HepG2 (cell line): ENCODE results near the gene PRDM10. TPM values are rescaled to one million over a fixed set of nuclear protein-coding genes. Genes with fewer than 3 reads are reported as not detected.

Experiments
- ETV6 ChIP-seq: sonication (generic); formaldehyde crosslinking; conservative IDR thresholded peaks from 2 replicates; pipeline ENCODE4 v1.4.0; 2020; ENCODE audit warnings: missing genetic modification reagents
- HNRNPK ChIP-seq: fragments of 200-400 bp; formaldehyde crosslinking; IDR thresholded peaks from 2 replicates; pipeline ENCODE4 v1.6.1; 2018; ENCODE audit warnings: low read length, low read depth, moderate library complexity, mild to moderate bottlenecking; ENCODE audit not compliant: poor library complexity, severe bottlenecking
- HOXA9 ChIP-seq: sonication (generic); formaldehyde crosslinking; IDR thresholded peaks from 2 replicates; pipeline ENCODE4 v1.8.1; 2022; ENCODE audit warnings: missing genetic modification reagents, mild to moderate bottlenecking, moderate library complexity, borderline replicate concordance
- KLF11 ChIP-seq: IDR thresholded peaks from 2 replicates; pipeline ENCODE4 v1.6.1; 2016; ENCODE audit warnings: missing compliant biosample characterization
- POLR2AphosphoS5 ChIP-seq: IDR thresholded peaks from 2 replicates; pipeline ENCODE4 v1.6.1; 2012; ENCODE audit warnings: low read depth, low read length
- ZNF34 ChIP-seq: sonication (generic); formaldehyde crosslinking; IDR thresholded peaks from 2 replicates; pipeline ENCODE4 v1.4.0; 2020; ENCODE audit warnings: mild to moderate bottlenecking, missing genetic modification reagents, borderline replicate concordance
- ZNF460 ChIP-seq: sonication (generic); formaldehyde crosslinking; IDR thresholded peaks from 2 replicates; pipeline ENCODE4 v1.5.1; 2020; ENCODE audit warnings: missing genetic modification reagents, mild to moderate bottlenecking, borderline replicate concordance
- ZNF546 ChIP-seq: sonication (generic); formaldehyde crosslinking; conservative IDR thresholded peaks from 2 replicates; pipeline ENCODE4 v1.8.1; 2023; ENCODE audit warnings: mild to moderate bottlenecking, missing genetic modification reagents
- ZNF746 ChIP-seq: sonication (generic); formaldehyde crosslinking; IDR thresholded peaks from 2 replicates; pipeline ENCODE4 v1.8.0; 2022; ENCODE audit warnings: mild to moderate bottlenecking, missing genetic modification reagents
- ZNF816 ChIP-seq: sonication (generic); formaldehyde crosslinking; IDR thresholded peaks from 2 replicates; pipeline ENCODE4 v1.8.0; 2022; ENCODE audit warnings: missing genetic modification reagents, mild to moderate bottlenecking, borderline replicate concordance
- ZSCAN22 ChIP-seq: sonication (generic); formaldehyde crosslinking; IDR thresholded peaks from 2 replicates; pipeline ENCODE4 v1.4.0; 2020; ENCODE audit warnings: mild to moderate bottlenecking, missing genetic modification reagents
- polyA plus RNA-seq, 8 experiments: library from polyadenylated mRNA; depleted of rRNA in 3 of 8; stranded (reverse) in 7 of 8; unstranded in 1 of 8; fragments of >200 nt; fragmentation: Illumina TruSeq in 4 of 8; extraction: Trizol in 4 of 8; gene quantifications; 2 replicates each; pipeline versions ENCODE4 v1.2.1 to v1.2.3, GENCODE V29; 2011 to 2016; ENCODE audit warnings: low read depth in 4 of 8, missing spikeins in 1 of 8, mixed read lengths in 1 of 8; ENCODE audit not compliant: insufficient read depth in 1 of 8
- total RNA-seq, 5 experiments: library from RNA; depleted of rRNA; stranded (reverse); fragments of >200 nt; fragmentation: Illumina TruSeq; extraction: Trizol; gene quantifications; 2 replicates each; pipeline ENCODE4 v1.2.3, GENCODE V29; 2016; ENCODE audit warnings: low read depth in 1 of 5
- TF ChIP-seq, protein P1 (sequence below), 2 experiments: sonication (generic) in 1 of 2; formaldehyde crosslinking in 1 of 2; IDR thresholded peaks; 2 replicates each; pipeline versions ENCODE4 v1.5.1 to v1.6.1; 2011 to 2020; ENCODE audit warnings: borderline replicate concordance in 1 of 2, low read depth in 1 of 2, low read length in 1 of 2, mild to moderate bottlenecking in 1 of 2, missing genetic modification reagents in 1 of 2, moderate library complexity in 1 of 2
- TF ChIP-seq, protein P2 (sequence below): sonication (generic); formaldehyde crosslinking; conservative IDR thresholded peaks from 2 replicates; pipeline ENCODE4 v1.4.0; 2020; ENCODE audit warnings: missing genetic modification reagents
- TF ChIP-seq, protein P3 (sequence below): sonication (generic); formaldehyde crosslinking; IDR thresholded peaks from 2 replicates; pipeline ENCODE4 v1.4.0; 2020; ENCODE audit warnings: missing genetic modification reagents
- TF ChIP-seq, protein P4 (sequence below): sonication (generic); formaldehyde crosslinking; IDR thresholded peaks from 2 replicates; pipeline ENCODE4 v1.8.1; 2023; ENCODE audit warnings: mild to moderate bottlenecking, moderate library complexity, missing genetic modification reagents
- TF ChIP-seq, protein P5 (sequence below): sonication (generic); formaldehyde crosslinking; conservative IDR thresholded peaks from 2 replicates; pipeline ENCODE4 v1.4.0; 2020; ENCODE audit warnings: missing genetic modification reagents

The PRDM10 gene
- total and polyA plus RNA-seq, 2 of the 13 experiments (the other 11 are each of a cell fraction or from before 2014, with no cell fraction given): 5.7 to 5.8 TPM

DNA sequence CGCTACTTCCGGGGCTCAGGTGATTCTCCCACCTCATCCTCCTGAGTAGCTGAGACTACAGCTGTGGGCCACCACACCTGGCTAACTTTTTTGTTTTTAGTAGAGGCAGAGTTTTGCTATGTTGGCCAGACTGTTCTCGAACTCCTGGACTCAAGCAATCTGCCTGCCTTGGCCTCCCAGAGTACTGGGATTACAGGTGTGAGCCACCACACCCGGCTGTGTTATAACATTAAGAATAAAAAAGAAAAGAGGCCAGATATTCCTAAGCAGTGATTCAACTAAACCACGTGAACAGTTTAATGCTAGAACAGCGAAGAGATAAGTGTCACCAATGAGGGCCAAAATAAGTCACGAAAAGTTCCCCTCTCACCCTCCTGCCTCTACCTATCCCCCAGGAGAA lies 3.7 kb downstream of the PRDM10 start (continued):
- TF ChIP-seq, protein P1, sequence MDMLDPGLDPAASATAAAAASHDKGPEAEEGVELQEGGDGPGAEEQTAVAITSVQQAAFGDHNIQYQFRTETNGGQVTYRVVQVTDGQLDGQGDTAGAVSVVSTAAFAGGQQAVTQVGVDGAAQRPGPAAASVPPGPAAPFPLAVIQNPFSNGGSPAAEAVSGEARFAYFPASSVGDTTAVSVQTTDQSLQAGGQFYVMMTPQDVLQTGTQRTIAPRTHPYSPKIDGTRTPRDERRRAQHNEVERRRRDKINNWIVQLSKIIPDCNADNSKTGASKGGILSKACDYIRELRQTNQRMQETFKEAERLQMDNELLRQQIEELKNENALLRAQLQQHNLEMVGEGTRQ (IDR thresholded peaks at IDR 0.05; ENCODE audit: low read depth, low read length): no peak
- TF ChIP-seq, protein P1 (CRISPR knock-in tag; IDR thresholded peaks at IDR 0.05; ENCODE audit: borderline replicate concordance): no peak
- TF ChIP-seq, protein P2, sequence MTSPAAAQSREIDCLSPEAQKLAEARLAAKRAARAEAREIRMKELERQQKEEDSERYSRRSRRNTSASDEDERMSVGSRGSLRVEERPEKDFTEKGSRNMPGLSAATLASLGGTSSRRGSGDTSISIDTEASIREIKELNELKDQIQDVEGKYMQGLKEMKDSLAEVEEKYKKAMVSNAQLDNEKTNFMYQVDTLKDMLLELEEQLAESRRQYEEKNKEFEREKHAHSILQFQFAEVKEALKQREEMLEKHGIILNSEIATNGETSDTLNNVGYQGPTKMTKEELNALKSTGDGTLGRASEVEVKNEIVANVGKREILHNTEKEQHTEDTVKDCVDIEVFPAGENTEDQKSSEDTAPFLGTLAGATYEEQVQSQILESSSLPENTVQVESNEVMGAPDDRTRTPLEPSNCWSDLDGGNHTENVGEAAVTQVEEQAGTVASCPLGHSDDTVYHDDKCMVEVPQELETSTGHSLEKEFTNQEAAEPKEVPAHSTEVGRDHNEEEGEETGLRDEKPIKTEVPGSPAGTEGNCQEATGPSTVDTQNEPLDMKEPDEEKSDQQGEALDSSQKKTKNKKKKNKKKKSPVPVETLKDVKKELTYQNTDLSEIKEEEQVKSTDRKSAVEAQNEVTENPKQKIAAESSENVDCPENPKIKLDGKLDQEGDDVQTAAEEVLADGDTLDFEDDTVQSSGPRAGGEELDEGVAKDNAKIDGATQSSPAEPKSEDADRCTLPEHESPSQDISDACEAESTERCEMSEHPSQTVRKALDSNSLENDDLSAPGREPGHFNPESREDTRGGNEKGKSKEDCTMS (CRISPR knock-in tag): no peak
- no peak for TF ChIP-seq HNRNPK
- TF ChIP-seq ZNF34 (CRISPR knock-in tag): no peak
- TF ChIP-seq KLF11 (CRISPR knock-in tag): no peak
- 0 out of 2 replicates have a peak, but pooled peaks have one; percentile 1 for TF ChIP-seq POLR2AphosphoS5
- no peak for TF ChIP-seq ZSCAN22 (CRISPR knock-in tag)
- no peak for TF ChIP-seq ETV6 (CRISPR knock-in tag)
- TF ChIP-seq, protein P3, sequence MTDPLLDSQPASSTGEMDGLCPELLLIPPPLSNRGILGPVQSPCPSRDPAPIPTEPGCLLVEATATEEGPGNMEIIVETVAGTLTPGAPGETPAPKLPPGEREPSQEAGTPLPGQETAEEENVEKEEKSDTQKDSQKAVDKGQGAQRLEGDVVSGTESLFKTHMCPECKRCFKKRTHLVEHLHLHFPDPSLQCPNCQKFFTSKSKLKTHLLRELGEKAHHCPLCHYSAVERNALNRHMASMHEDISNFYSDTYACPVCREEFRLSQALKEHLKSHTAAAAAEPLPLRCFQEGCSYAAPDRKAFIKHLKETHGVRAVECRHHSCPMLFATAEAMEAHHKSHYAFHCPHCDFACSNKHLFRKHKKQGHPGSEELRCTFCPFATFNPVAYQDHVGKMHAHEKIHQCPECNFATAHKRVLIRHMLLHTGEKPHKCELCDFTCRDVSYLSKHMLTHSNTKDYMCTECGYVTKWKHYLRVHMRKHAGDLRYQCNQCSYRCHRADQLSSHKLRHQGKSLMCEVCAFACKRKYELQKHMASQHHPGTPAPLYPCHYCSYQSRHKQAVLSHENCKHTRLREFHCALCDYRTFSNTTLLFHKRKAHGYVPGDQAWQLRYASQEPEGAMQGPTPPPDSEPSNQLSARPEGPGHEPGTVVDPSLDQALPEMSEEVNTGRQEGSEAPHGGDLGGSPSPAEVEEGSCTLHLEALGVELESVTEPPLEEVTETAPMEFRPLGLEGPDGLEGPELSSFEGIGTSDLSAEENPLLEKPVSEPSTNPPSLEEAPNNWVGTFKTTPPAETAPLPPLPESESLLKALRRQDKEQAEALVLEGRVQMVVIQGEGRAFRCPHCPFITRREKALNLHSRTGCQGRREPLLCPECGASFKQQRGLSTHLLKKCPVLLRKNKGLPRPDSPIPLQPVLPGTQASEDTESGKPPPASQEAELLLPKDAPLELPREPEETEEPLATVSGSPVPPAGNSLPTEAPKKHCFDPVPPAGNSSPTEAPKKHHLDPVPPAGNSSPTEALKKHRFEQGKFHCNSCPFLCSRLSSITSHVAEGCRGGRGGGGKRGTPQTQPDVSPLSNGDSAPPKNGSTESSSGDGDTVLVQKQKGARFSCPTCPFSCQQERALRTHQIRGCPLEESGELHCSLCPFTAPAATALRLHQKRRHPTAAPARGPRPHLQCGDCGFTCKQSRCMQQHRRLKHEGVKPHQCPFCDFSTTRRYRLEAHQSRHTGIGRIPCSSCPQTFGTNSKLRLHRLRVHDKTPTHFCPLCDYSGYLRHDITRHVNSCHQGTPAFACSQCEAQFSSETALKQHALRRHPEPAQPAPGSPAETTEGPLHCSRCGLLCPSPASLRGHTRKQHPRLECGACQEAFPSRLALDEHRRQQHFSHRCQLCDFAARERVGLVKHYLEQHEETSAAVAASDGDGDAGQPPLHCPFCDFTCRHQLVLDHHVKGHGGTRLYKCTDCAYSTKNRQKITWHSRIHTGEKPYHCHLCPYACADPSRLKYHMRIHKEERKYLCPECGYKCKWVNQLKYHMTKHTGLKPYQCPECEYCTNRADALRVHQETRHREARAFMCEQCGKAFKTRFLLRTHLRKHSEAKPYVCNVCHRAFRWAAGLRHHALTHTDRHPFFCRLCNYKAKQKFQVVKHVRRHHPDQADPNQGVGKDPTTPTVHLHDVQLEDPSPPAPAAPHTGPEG (CRISPR knock-in tag): no peak
- TF ChIP-seq, protein P4, sequence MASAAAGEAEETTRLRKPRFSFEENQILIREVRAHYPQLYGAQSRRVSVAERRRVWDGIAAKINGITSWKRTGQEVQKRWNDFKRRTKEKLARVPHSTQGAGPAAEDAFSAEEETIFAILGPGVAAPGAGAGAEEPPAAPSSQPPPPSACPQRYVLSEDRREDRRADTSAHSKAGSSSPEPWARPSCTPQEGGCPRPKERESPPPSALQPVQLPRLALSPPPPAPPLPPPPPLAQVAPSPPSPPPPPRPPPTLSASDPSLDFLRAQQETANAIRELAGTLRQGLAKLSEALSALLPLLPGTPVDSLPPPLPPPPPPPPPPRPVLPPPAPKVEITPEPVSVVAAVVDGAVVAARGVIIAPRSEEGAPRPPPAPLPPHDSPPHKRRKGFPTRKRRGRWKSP: no peak
- no peak for TF ChIP-seq ZNF746 (CRISPR knock-in tag)
- peak; percentile 97 for TF ChIP-seq ZNF460 (CRISPR knock-in tag)
- no peak for TF ChIP-seq HOXA9 (CRISPR knock-in tag)
- TF ChIP-seq, protein P5, sequence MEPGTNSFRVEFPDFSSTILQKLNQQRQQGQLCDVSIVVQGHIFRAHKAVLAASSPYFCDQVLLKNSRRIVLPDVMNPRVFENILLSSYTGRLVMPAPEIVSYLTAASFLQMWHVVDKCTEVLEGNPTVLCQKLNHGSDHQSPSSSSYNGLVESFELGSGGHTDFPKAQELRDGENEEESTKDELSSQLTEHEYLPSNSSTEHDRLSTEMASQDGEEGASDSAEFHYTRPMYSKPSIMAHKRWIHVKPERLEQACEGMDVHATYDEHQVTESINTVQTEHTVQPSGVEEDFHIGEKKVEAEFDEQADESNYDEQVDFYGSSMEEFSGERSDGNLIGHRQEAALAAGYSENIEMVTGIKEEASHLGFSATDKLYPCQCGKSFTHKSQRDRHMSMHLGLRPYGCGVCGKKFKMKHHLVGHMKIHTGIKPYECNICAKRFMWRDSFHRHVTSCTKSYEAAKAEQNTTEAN (CRISPR knock-in tag): no peak
- TF ChIP-seq ZNF816 (CRISPR knock-in tag): 0 out of 2 replicates have a peak, but pooled peaks have one; percentile 4
- TF ChIP-seq ZNF546 (CRISPR knock-in tag): no peak
